ENCODE data around the gene ITPR1.
"Not testable (repeated sequence)": the region's sequence is repeated elsewhere in the genome, so short reads cannot be mapped to it uniquely, and the experiment has no call there.

ITPR1 gene

DNA sequence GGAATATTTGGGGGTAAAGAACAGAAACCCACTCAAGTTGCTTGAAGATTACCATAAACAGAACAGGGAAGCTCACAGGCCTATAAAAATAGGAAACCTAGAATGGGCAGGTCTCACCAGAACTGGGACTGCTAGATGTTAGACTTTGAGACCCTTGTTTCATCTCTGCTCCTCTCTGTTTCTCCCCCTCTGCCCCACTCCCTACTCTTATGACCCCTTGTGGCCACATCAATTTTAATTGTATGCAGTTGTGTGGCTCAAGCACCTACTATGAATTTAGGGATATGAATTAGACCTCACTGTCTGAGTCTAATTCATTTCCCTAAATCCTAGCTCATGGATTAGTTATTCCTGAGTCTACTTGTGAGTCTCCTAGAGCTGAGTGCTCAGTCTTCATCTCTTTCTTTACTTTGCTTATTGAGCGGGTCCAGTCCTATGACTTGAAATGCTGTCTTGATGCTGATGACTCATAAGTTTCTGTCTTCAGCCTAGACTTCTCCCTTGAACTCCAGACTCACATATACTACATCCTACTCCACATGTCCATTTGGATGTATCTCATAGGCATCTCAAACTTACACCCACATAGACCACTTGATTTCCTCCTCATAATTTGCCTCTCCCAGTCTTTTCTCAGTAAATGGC is 78.7 kb downstream of the ITPR1 start:
- DNase-seq (ENCODE audit: low read depth): peak; percentile 13

DNA sequence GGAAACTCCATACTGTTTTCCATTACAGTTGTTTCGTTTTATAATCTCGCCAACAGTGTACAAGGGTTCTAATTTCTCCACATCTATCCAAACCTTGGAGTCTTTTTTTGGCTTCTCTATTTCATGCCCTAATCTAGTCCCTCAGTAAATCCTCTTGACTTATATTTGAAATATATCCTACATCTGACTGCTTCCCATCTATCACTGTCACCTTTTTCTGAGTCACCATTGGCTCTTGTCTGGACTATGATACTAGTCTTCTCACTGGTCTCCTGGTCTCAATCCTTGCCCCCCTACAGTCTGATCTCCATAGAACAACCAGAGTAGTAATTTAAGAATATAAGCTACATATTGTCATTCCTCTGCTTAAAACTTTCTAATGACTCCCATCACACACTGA is 80.0 kb downstream of the ITPR1 start:
- DNase-seq (ENCODE audit: low read depth): no peak

- DNase-seq (ENCODE audit: low read depth): no peak
Measured at GRCh38 chr3:4574426-4574965, 81.3 kb downstream of the ITPR1 start.

DNA sequence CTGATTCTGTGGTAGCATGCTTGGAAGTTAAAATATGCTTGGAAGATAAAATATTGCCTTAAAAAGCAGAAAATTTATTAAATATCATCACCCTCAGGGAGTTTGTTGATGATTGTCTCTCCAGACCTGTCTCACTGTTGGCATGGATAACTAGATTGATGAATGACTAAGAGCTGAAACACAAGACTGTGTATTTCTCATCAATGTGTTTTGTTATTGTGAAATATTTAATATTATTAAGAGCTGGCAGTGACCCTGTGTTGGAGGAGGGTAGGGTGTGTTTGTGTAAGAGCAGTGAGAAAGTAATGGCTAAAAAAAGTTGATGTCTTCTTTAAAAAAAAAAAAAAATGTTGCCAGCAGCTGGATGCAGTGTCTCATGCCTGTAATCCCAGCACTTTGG is 82.2 kb downstream of the ITPR1 start:
- DNase-seq (ENCODE audit: low read depth): no peak

DNA sequence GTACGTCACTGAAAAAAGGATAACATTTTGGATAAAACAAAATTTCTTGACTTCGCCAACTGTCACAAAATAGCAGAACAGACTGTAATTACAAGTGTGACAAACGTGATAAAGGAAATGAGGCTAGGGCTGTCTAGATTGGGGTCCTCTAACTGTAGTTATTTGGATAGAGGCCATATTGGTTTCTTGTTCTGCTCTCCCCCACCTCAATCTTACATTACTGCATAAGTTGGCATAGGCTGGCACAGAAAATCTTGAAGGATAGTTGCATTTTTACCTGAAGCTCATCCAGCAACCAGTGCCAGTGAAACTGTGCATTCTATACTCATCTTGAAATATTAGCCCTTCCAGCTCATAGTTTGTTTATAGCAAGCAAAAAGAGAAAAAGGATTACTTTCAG is 84.6 kb downstream of the ITPR1 start:
- no peak for DNase-seq (ENCODE audit: low read depth)

DNA sequence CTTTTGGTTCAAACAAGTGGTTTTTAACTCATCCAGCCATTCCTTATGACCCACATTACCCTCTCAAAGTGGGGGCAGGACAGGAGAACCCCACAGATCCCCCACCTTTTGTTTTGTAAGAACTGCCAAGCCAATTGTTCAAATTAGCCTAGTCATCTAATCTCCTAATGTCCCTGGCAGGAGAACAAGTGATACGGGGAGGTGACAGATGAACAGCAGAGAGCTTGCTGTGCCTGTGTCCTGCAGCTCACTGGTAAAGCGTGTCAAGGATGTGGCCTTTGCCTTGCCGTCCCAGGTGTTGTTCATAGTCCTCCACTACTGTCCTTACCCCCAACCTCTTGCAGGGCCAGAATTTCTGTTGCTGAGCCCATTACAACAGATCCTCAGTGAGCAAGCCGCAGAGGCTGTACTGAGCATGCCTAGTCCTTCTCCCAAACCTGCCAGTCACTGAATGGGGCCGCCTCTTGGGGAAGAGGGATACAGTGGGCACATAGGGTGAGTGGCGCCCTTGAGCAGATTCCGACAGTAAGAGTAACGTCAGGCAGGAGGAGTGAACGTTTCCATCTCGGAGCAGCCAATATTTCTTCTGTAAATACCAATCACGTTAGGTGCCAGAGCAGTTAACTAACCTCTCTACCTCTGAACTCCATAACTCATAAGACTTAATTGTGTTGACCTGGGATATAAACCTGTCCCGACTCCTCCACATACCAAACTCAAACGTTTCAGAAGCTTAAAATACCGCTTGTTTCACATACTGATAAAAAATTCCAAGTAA is 87.4 kb downstream of the ITPR1 start:
- no peak for DNase-seq (ENCODE audit: low read depth)

GRCh38 chr3:4581124-4581424 is 87.9 kb downstream of the ITPR1 start:
- DNase-seq (ENCODE audit: low read depth): no peak

- no peak for DNase-seq (ENCODE audit: low read depth)
Measured at GRCh38 chr3:4581498-4581897, 88.3 kb downstream of the ITPR1 start.

DNA sequence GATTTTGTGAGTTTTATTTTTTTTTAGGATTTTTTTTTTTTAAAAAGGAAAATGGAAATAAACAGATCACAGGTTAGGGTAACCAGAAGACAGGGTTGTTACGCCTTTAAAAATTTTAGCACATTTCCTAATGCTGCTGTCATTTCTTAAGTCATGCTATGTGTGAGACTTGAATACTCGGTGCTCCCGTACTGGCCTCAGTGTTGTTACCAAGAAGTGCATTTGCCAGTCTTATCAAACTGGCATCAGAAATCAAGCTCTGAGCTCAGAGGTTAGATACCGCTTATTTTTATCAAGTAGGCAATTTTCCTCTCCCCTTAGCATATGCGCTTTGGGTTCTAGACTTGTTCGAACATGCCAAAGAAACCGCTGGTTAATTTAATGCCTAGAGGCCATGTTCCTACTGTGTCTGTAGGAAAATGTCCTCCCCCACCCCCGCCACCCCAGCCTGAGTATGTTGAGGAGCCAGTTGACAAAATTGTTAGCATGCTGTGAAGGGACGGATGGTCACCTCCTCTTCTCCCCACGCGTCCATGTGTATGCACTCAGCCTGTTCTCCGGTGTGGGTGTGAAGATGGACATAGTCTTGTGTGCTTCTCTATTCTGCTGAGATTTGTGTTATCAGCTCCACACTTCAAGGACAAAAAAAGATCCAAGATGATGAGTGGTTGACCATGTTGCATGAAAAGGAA is 88.9 kb downstream of the ITPR1 start:
- no peak for DNase-seq (ENCODE audit: low read depth)

- no peak for DNase-seq (ENCODE audit: low read depth)
Measured at GRCh38 chr3:4582624-4583023, 89.5 kb downstream of the ITPR1 start.

DNA sequence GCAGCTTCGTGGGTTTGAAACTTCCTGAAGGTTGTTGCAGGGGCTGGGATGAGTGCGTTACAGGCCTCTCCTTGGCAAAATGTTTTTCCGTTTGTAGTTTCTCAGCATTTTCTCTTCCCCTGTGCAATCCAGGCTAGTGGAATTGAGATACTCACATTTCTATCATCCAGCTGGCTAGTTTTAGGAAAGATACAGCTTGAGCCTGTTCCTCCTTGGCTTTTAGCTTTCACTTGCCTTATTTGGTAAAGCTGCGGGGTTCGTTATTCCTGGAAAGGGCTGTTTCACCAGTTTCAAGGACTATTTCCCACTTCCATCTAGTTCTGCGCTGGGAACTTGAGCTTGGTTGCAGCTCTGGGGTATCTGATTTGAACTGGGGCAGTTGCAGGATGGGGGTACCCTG is 90.3 kb downstream of the ITPR1 start:
- no peak for DNase-seq (ENCODE audit: low read depth)

- no peak for DNase-seq (ENCODE audit: low read depth)
Measured at GRCh38 chr3:4584456-4585249, 91.5 kb downstream of the ITPR1 start.

- no peak for DNase-seq (ENCODE audit: low read depth)
Measured at GRCh38 chr3:4586381-4586780, 93.2 kb downstream of the ITPR1 start.

DNA sequence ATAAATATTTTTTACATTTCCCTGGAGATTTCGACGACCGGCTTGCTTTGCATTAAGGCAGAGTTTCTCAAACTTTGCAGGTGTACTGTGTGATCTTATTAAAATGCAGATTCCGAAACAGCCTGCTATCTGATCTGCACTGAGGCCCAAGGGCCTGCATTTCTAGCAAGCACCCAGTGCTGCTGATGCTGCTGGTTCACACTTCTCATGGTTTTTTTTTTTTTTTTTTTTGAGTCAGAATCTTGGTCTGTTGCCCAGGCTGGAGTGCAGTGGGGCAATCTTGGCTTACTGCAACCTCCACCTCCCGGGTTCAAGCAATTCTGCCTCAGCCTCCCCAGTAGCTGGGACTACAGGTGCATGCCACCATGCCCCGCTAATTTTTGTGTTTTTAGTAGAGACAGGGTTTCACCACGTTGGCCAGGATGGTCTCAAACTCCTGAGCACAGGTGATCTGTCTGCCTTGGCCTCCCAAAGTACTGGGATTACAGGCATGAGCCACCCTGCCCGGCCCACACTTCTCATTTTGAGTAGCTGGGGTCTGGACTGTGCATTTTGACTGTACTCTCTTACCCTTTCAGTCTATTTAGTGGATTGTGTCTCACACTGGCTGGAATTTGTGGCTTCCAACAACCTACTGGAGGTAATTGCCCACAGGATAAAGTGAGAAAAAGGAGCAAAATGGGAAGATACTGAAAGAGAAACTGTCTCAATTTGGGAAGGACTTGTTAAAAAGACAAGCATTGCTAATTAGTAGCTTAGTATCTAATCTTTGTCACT is 94.1 kb downstream of the ITPR1 start:
- DNase-seq (ENCODE audit: low read depth): no peak

GRCh38 chr3:4587838-4588105 is 94.6 kb downstream of the ITPR1 start:
- DNase-seq (ENCODE audit: low read depth): no peak

GRCh38 chr3:4588466-4588865 is 95.3 kb downstream of the ITPR1 start:
- peak; percentile 57 for DNase-seq (ENCODE audit: low read depth)

DNA sequence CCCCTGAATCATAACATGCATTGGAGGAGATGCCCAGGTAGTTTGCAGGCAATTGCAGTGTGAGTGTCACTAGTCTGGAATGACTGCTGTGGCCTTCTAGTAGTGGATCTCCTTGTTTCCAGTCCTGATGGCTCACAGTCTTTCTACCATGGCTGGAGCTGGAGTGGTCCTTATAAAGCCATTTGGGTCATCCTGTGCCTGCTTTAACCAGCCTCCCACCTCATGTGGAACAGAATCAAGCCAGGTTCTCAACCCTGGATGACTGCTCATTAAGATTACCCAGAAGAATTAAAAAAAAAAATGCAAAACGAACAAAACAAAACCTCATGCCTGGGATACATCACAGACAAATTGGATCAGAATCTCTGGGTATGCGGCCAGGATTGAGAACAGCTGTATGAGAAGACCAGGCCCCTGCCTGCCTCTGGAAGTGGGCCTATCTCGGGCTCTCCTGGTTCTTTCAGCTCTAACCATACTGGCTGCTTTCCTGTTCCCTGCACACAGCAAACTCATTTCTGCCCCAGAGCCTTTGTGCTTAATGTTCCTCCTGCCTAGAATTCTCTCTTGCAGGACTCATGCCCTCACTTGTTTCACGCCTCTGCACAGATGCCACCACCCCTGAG is 96.4 kb downstream of the ITPR1 start:
- no peak for DNase-seq (ENCODE audit: low read depth)

- DNase-seq (ENCODE audit: low read depth): not testable (repeated sequence)
Measured at GRCh38 chr3:4590849-4591248, 97.7 kb downstream of the ITPR1 start.

GRCh38 chr3:4591669-4592068 is 98.5 kb downstream of the ITPR1 start:
- DNase-seq (ENCODE audit: low read depth): no peak

DNA sequence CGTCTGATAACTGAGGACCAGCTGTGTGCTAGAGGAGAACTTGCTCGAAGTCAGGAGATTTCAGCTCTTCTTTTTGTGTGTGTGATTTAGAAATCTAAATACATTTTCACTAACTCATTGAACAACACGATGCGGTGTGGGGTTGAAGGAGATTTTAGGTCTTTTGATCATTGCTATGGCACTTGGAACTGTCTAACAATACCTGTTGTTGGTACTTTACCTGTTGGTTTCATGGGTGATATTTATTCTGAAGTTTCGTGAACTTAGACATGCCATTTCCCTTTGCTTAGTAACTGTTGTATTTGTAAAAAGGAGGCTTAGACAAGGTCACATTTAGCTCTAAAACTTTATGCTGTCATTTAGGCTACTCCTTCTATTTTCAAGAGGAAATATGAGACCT is 99.9 kb downstream of the ITPR1 start:
- DNase-seq (ENCODE audit: low read depth): no peak

- no peak for DNase-seq (ENCODE audit: low read depth)
Measured at GRCh38 chr3:4595710-4596113, 102.6 kb downstream of the ITPR1 start.

All from ELR (cell line).